Spinal cord (tissue), 10 donors: ENCODE results near the gene PPM1E. TPM values are rescaled to one million over a fixed set of nuclear protein-coding genes. Genes with fewer than 3 reads are reported as not detected.
"Not testable (repeated sequence)": the region's sequence is repeated elsewhere in the genome, so short reads cannot be mapped to it uniquely, and the experiment has no call there.

Experiments used
- DNase-seq, 6 donors: peaks; one replicate each; pipeline versions ENCODE4 v3.0.0 to v3.0.0-alpha.2; 2013 to 2015; ENCODE audit warnings: low spot score in 6 of 6, low read depth in 4 of 6
- H3K27ac ChIP-seq: one replicate; pipeline ENCODE4 v1.5.1; 2013; ENCODE audit warnings: low read depth, low read length, control low read depth
- H3K27me3 ChIP-seq: one replicate; pipeline ENCODE4 v1.6.1; 2013; ENCODE audit warnings: low read length; ENCODE audit not compliant: control insufficient read depth, insufficient read depth
- H3K36me3 ChIP-seq: one replicate; pipeline ENCODE4 v1.6.1; 2013; ENCODE audit warnings: low read length; ENCODE audit not compliant: control insufficient read depth, insufficient read depth
- H3K4me1 ChIP-seq: one replicate; pipeline ENCODE4 v1.6.1; 2013; ENCODE audit warnings: low read length; ENCODE audit not compliant: control insufficient read depth, insufficient read depth
- H3K4me3 ChIP-seq: one replicate; pipeline ENCODE4 v1.5.1; 2013; ENCODE audit warnings: low read depth, low read length, control low read depth
- H3K9me3 ChIP-seq: one replicate; pipeline ENCODE4 v1.6.1; 2013; ENCODE audit warnings: low read length; ENCODE audit not compliant: control insufficient read depth, insufficient read depth
- WGBS: methylation state at CpG from one replicate; pipeline ENCODE4 v1.1.5; 2013; ENCODE audit warnings: missing lambda C conversion rate; ENCODE audit not compliant: insufficient coverage; 5-methylcytosine and 5-hydroxymethylcytosine counted together
- polyA plus RNA-seq, 2 donors: library from polyadenylated mRNA; unstranded; fragments of 120-200 nt; gene quantifications; one replicate each; pipeline ENCODE4 v1.2.1, GENCODE V29; 2013; ENCODE audit not compliant: insufficient read length in 2 of 2
- total RNA-seq, 2 donors: library from RNA; depleted of rRNA in 1 of 2; stranded (reverse); fragments of 120-200 nt in 1 of 2; fragments of >200 nt in 1 of 2; gene quantifications; one replicate each; pipeline versions ENCODE4 v1.2.3 to v1.2.4, GENCODE V29; 2013 to 2014
- donor health status: healthy.

The PPM1E gene
- total and polyA plus RNA-seq, 4 donors: 10.9 to 42.0 (median 32.6) TPM

- H3K27me3 ChIP-seq: no peaks in the 10 kb centered on the region
- no CpG with 5 or more reads among the region's 2 CpGs for WGBS
- no peaks in the 10 kb centered on the region for H3K9me3 ChIP-seq
Observed at GRCh38 chr17:58956997-58957724, 201.5 kb downstream of the PPM1E start.

GRCh38 chr17:58957725-58958073 is 202.0 kb downstream of the PPM1E start:
- not testable (repeated sequence) for H3K9me3 ChIP-seq, H3K27ac ChIP-seq, H3K36me3 ChIP-seq, DNase-seq, H3K27me3 ChIP-seq, H3K4me3 ChIP-seq, H3K4me1 ChIP-seq
- 100% methylated on average over 1 of the region's 1 CpG for WGBS

More at GRCh38 chr17:58956997-58957724, 201.5 kb downstream of the PPM1E start:
- Histone ChIP-seq H3K4me1 (no peaks in the 10 kb centered on the region), H3K4me3 (no peak overlapping the region), H3K36me3 (no peaks in the 10 kb centered on the region), H3K27ac (no peak overlapping the region)
- no peak for DNase-seq

- DNase-seq: peak in 1 of 6 donors; percentile 33
Observed at GRCh38 chr17:58960068-58960467, 204.4 kb downstream of the PPM1E start.

GRCh38 chr17:58965221-58965620 is 209.6 kb downstream of the PPM1E start:
- Histone ChIP-seq H3K36me3 (no peaks in the 10 kb centered on the region), H3K9me3 (no peaks in the 10 kb centered on the region), H3K4me1 (no peaks in the 10 kb centered on the region), H3K27me3 (no peaks in the 10 kb centered on the region), H3K27ac (no peak overlapping the region), H3K4me3 (no peak overlapping the region)
- WGBS: no CpG with 5 or more reads among the region's 3 CpGs
- DNase-seq: no peak

More at GRCh38 chr17:58960068-58960467, 204.4 kb downstream of the PPM1E start:
- no peak overlapping the region for H3K27ac ChIP-seq
- no peaks in the 10 kb centered on the region for H3K4me1 ChIP-seq
- no peaks in the 10 kb centered on the region for H3K36me3 ChIP-seq
- H3K27me3 ChIP-seq: no peaks in the 10 kb centered on the region
- no peak overlapping the region for H3K4me3 ChIP-seq
- H3K9me3 ChIP-seq: no peaks in the 10 kb centered on the region

GRCh38 chr17:58966208-58966607 is 210.6 kb downstream of the PPM1E start:
- Histone ChIP-seq H3K27me3 (no peaks in the 10 kb centered on the region), H3K9me3 (no peaks in the 10 kb centered on the region), H3K36me3 (no peaks in the 10 kb centered on the region), H3K4me1 (no peaks in the 10 kb centered on the region), H3K27ac (no peak overlapping the region), H3K4me3 (no peak overlapping the region)
- WGBS: no CpG with 5 or more reads among the region's 3 CpGs
- no peak for DNase-seq

- Histone ChIP-seq H3K4me1 (no peaks in the 10 kb centered on the region), H3K36me3 (no peaks in the 10 kb centered on the region), H3K27ac (no peak overlapping the region), H3K27me3 (no peaks in the 10 kb centered on the region), H3K4me3 (no peak overlapping the region), H3K9me3 (no peaks in the 10 kb centered on the region)
- 84% methylated on average over 3 of the region's 4 CpGs for WGBS
- no peak for DNase-seq
Observed at GRCh38 chr17:58968426-58969061, 212.9 kb downstream of the PPM1E start.

- no peak overlapping the region for H3K27ac ChIP-seq
- no peaks in the 10 kb centered on the region for H3K27me3 ChIP-seq
- DNase-seq: peak in 1 of 6 donors; percentile 34
- H3K9me3 ChIP-seq: no peaks in the 10 kb centered on the region
- no peaks in the 10 kb centered on the region for H3K4me1 ChIP-seq
- WGBS: 17% methylated on average over 1 of the region's 1 CpG
- no peaks in the 10 kb centered on the region for H3K36me3 ChIP-seq
- no peak overlapping the region for H3K4me3 ChIP-seq
Observed at GRCh38 chr17:58969156-58969555, 213.5 kb downstream of the PPM1E start.

GRCh38 chr17:58969612-58970011 is 214.0 kb downstream of the PPM1E start:
- Histone ChIP-seq H3K9me3 (no peaks in the 10 kb centered on the region), H3K4me3 (no peak overlapping the region), H3K27me3 (no peaks in the 10 kb centered on the region), H3K4me1 (no peaks in the 10 kb centered on the region), H3K27ac (no peak overlapping the region), H3K36me3 (no peaks in the 10 kb centered on the region)
- no CpG with 5 or more reads among the region's 4 CpGs for WGBS
- DNase-seq: no peak

GRCh38 chr17:58970609-58971450 is 215.2 kb downstream of the PPM1E start:
- H3K36me3 ChIP-seq: no peaks in the 10 kb centered on the region
- no peak overlapping the region for H3K27ac ChIP-seq
- H3K4me3 ChIP-seq: no peak overlapping the region
- H3K4me1 ChIP-seq: no peaks in the 10 kb centered on the region
- no peaks in the 10 kb centered on the region for H3K27me3 ChIP-seq
- WGBS: 50% methylated on average over 1 of the region's 7 CpGs
- H3K9me3 ChIP-seq: no peaks in the 10 kb centered on the region
- peak in 2 of 6 donors; percentile 45 to 57 for DNase-seq
